Hematopoietic multipotent progenitor cell treated with erythropoietin and hydrocortisone succinate and interleukin-3 and kit ligand, for 17 days (in vitro differentiated cells): ENCODE data around the gene BEX3.
A peak's percentile ranks its signal among the peaks of the same experiment; 100 is the strongest.
"Not testable (repeated sequence)": the region's sequence is repeated elsewhere in the genome, so short reads cannot be mapped to it uniquely, and the experiment has no call there.

ENCODE experiments used
- DNase-seq: peaks from one replicate; pipeline ENCODE4 v3.0.0-alpha.2; 2015; ENCODE audit warnings: low spot score

Gene BEX3

GRCh38 chrX:103382877-103383276 is 6.5 kb downstream of the BEX3 start:
- DNase-seq: no peak

DNA sequence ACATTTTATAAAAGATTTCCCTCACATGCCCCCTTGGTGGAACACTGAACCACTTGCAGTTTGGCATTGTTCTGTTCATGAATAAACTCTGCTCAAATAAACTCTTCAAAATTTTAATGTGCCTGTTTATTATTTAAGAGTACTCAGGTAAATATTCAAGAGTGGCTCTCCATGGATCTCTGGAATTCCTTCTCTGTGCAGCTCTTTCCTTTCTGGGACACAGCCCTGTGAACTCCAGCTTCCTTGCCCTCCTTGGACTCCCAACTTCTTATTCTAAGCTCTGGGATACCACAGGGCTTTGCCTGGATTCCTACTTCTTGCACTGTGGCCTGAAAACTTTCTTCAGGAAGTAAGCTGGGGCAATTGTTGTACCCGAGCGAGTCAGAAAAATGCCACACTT is 8.3 kb downstream of the BEX3 start:
- no peak for DNase-seq

DNA sequence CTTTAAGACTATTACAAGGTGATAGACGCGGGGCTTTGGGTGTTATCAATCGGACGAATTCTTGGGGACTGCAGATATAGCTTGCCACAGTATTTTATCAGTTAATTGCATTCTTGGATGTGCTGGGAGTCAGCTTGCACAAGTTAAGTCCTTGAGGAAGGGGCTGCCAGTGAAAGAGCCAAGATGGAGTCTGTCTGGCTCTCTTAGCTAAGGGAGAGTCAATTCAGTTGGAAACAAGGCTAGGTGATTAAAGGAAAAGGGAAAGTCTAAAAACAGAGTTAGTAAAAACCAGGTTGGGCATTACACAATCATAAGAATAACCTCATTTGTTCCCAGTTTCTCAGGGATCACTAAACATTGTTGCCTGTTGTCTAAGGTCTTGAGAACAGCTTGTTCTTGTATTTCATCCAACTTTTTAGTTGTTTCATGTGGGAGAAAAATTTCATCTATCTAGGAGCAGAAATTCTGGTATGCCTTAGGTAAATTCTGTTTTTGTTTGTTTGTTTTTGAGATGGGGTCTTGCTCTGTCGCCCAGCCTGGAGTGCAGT is 9.0 kb downstream of the BEX3 start:
- not testable (repeated sequence) for DNase-seq

DNA sequence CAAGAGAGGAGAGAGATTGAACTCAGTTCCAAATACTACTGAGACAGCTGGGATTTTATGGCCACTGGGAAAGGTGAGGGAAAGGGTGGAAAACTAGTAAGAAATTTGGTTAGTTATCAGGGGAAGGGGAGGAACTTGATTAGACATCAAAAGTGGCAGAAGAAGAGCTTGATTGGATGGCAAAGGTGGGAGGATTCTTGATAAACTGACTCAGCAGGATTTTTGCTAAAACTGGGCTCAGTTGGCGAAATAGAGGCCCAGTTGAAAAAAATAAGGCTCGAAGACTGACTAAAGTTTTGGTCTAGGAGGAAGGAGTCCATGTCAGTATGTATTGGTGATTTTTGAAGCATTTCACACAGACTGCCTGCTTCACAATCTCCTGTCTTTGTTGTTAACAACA is 10.0 kb downstream of the BEX3 start:
- DNase-seq: no peak

- DNase-seq: no peak
These were observed 17.1 kb downstream of the BEX3 start for GRCh38 chrX:103393487-103393886.

DNA sequence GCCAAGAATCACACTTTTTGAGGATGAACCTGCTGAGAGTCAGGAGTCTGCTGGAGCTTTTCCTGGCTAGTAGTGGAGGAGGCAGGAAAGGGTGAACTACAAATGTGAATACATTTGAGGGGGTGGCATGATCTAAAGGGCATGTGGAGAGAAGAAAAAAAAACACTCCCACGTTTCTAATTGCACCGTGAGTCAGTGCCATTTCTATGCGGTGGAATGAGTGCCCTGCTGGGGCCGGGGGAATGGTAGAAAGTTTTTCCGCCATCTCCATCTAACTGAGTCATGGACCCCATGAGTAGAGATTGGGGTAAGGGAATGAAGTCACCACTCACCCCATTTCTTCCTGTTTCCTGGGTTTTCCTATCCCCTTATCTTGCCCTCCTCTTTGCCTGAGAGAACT is 19.8 kb downstream of the BEX3 start:
- DNase-seq: no peak

- DNase-seq: no peak
These were observed 20.3 kb downstream of the BEX3 start for GRCh38 chrX:103396660-103397059.

- DNase-seq: no peak
These were observed 21.4 kb downstream of the BEX3 start for GRCh38 chrX:103397707-103398106.

GRCh38 chrX:103398421-103398864 is 22.1 kb downstream of the BEX3 start:
- DNase-seq: no peak

GRCh38 chrX:103399744-103400143 is 23.4 kb downstream of the BEX3 start:
- no peak for DNase-seq

DNA sequence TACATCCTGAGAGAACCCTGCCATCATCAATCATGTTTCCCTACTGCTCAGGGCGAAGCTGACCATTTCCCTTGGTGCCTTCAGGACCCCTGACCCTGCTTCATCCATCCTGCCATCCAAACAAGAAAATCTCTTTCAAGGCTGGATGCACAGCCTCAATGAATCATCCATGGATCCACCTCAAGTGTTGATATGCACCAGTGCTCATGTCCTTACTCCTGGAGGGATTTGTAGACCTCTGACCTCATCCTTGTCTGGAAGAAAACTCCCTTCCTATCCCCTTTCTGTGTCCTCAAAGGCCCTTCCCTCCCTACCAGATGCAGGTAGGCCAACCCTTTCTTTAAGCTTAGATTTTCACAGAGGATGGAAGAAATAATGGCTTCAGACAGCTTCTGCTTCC is 24.6 kb downstream of the BEX3 start:
- no peak for DNase-seq

DNA sequence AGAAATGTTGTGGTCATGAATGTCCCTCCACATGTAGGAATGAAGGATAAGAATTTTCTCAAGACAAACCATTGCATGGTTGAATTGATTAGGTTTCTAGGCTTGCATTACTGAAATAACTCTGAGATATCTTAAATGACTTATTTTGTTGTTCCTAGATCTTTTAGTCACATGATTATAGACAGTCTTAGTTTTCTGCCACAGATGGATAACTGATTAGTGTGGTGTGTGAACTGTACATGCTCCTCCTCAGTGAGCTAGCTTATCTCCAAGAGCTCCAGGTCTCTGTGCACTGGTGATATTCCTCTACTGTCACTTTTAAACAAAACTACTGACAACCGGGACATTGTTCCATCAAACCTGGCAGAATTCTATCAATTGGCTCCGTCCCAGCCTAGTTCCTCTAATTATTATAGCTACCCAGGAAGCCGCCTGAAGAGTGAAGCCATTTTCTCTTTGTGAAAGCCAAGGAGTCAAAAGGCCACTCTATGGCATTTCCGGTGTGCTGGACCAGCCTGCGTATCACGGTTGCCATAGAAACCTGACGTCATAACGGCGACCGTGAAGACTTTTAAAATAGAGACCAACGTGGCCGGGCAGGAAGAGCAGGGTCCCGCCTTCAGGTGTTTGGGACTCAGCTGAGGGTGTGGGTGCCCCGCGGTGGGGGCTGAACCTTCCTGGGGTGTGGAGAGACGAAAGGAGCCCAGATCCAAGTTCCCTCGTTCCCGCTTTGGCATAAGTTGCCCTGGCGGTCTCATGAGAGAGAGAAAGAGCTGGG is 28.1 kb downstream of the BEX3 start:
- DNase-seq: peak; percentile 4

GRCh38 chrX:103405009-103405333 is 28.6 kb downstream of the BEX3 start:
- DNase-seq: no peak

- no peak for DNase-seq
These were observed 29.9 kb downstream of the BEX3 start for GRCh38 chrX:103406256-103406655.

DNA sequence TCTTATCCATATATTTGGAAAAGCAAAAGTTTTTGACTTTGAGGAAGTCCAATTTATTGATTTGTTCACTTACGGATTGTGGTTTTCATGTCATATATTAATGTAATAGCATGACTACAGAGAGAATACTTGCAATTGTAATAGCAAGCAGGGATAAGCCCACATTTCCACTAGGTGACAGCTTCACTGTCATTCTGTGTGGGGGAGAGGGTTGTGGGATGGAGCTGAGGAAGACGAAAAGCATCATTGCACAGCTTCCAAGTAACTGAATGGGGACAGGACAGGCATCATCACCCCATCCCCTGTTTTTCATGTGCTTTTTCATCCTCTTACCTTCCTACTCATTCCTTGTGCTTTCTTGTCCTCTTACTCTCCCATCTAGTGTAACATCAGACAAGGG is 31.4 kb downstream of the BEX3 start:
- no peak for DNase-seq

GRCh38 chrX:103411721-103412120 is 35.4 kb downstream of the BEX3 start:
- DNase-seq: not testable (repeated sequence)

DNA sequence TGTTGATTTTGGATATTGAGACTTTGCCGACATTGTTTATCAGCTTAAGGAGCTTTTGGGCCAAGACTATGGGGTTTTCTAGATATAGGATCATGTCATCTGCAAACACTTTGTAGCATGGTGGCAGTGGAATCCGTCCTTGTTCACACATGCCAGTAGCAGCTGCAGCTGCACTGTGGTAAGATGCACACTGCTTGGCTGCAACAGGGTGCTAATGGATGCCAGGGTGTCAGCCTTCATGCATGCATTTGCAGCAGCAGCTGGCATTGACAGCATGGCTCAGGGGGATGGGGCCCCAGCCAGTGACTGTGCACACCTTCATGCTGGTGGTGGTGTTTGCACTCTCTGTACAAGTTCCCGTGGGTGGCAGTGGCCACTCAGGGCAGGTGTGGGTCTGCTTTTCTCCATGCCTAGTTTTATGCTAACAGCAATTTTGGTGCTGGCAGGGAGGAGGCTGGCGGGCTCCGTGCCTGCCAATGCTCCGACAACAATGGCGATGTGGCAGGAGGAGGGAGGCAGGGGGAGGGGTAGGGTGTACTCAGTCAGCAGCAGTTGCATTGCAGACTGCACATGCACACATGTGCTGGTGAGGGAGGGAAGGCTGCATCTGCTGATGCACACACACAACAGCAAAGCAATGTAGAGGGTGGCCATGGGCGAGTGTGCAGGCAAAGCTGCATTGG is 37.5 kb downstream of the BEX3 start:
- DNase-seq: no peak

- DNase-seq: no peak
These were observed 38.2 kb downstream of the BEX3 start for GRCh38 chrX:103414561-103414960.

- no peak for DNase-seq
These were observed 38.7 kb downstream of the BEX3 start for GRCh38 chrX:103415068-103415467.

DNA sequence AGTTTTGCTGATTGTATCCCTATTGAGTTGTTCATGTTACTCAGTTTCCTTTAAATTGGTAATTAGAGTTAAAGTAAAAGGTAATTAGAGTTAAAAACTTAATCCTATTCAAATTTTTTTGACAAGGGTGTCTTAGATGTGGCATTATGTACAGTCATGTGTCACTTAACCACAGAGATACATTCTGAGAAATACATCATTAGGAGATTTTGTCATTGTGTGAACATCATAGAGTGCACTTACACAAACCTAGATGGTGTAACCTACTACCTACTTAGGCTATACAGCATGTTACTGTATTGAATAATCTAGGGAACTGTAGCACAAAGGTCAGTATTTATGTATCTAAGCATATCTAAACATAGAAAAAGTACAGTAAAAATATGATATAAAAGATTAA is 39.2 kb downstream of the BEX3 start:
- no peak for DNase-seq

DNA sequence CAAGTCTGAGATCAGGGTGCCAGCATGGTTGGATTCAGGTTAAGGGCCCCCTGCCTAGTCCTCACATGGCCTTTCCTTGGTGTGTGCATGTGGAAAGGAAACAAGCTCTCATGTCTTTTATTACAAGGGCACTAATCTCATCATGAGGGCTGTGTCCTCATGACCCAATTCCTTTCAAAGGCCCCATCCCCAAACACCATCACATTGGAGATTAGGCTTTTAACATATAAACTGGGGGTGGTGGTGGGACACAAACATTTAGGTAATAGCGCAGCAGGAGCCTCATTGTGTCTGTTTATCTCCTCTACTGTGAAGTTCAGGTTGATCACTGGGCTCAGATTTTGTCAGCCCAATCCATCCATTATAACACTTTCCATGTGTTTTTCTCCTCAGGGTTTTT is 41.0 kb downstream of the BEX3 start:
- DNase-seq: no peak

DNA sequence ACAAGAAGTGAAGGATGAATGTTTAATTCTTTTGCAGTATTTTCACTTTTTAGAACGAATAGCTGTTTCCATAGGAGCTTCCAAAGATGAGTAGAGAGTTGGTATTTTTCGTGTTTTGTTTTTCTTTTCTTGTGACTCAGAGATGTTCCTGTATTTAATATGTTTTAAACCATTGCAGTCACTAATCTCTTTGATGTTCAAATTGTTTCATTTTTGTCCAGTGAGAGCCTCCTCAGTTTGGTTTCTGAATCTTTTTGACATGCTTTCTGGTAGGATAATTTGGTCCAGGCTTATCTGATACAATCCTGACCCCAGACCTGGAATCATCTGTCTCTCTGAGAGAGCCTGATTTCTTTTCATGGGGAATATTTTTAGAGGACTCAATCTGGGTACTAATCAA is 41.6 kb downstream of the BEX3 start:
- DNase-seq: no peak

- DNase-seq: no peak
These were observed 42.5 kb downstream of the BEX3 start for GRCh38 chrX:103418811-103419340.
